SU-DHL-6 (cell line): ENCODE results near the gene RBL2.

Source experiments
- H2AFZ ChIP-seq: fragments of 200-600 bp; sonication (generic); 2 replicates; pipeline ENCODE4 v1.6.1; 2014; ENCODE audit warnings: low read depth, mild to moderate bottlenecking, moderate library complexity, mixed read lengths, antibody characterized with exemption, low read length; ENCODE audit not compliant: severe bottlenecking
- H3F3A ChIP-seq: fragments of 200-600 bp; shearing (Covaris generic); 2 replicates; pipeline ENCODE4 v1.6.0; 2016; ENCODE audit warnings: antibody characterized with exemption, mild to moderate bottlenecking; ENCODE audit not compliant: insufficient read depth
- H3K27ac ChIP-seq: fragments of 200-600 bp; sonication (generic); 2 replicates; pipeline ENCODE4 v1.5.1; 2016; ENCODE audit warnings: low read depth, mild to moderate bottlenecking, low read length, moderate library complexity, mixed read lengths
- H3K27me3 ChIP-seq: fragments of 200-600 bp; sonication (generic), shearing (Covaris generic); 2 replicates; pipeline ENCODE4 v1.6.0; 2014; ENCODE audit warnings: mild to moderate bottlenecking, low read length
- H3K36me3 ChIP-seq: fragments of 200-600 bp; sonication (generic); 2 replicates; pipeline ENCODE4 v1.6.1; 2014; ENCODE audit warnings: mild to moderate bottlenecking, low read length, mixed read lengths
- H3K4me2 ChIP-seq: fragments of 300-600, 200-600 bp; shearing (Covaris generic), sonication (generic); 2 replicates; pipeline ENCODE4 v1.6.0; 2014; ENCODE audit warnings: low read length, low read depth, mild to moderate bottlenecking; ENCODE audit not compliant: poor library complexity, severe bottlenecking
- H3K4me3 ChIP-seq: fragments of 200-600 bp; sonication (generic); 2 replicates; pipeline ENCODE4 v1.5.1; 2014; ENCODE audit warnings: antibody characterized with exemption, low read length, mild to moderate bottlenecking, mixed read lengths; ENCODE audit not compliant: insufficient read depth, poor library complexity, severe bottlenecking
- H3K79me2 ChIP-seq: fragments of 200-600 bp; sonication (generic); 2 replicates; pipeline ENCODE4 v1.6.1; 2014; ENCODE audit warnings: mild to moderate bottlenecking, low read length, moderate library complexity; ENCODE audit not compliant: insufficient read depth
- H3K9ac ChIP-seq: fragments of 200-600 bp; sonication (generic); 2 replicates; pipeline ENCODE4 v1.7.0; 2014; ENCODE audit warnings: mild to moderate bottlenecking, low read length
- H3K9me2 ChIP-seq: fragments of 200-600 bp; sonication (generic); replicated peaks from 2 replicates; pipeline ENCODE4 v1.6.1; 2014; ENCODE audit warnings: low read length; ENCODE audit not compliant: insufficient read depth
- H3K9me3 ChIP-seq: fragments of 200-600 bp; sonication (generic); 2 replicates; pipeline ENCODE4 v1.6.1; 2014; ENCODE audit warnings: low read length, mixed read lengths; ENCODE audit not compliant: insufficient read depth
- H4K20me1 ChIP-seq: fragments of 200-600 bp; sonication (generic); 2 replicates; pipeline ENCODE4 v1.6.1; 2014; ENCODE audit warnings: low read depth, mild to moderate bottlenecking, antibody characterized with exemption, low read length, moderate library complexity, mixed read lengths
- CTCF ChIP-seq: fragments of 200-600 bp; sonication (generic); IDR thresholded peaks from one replicate; pipeline ENCODE4 v1.5.1; 2017; ENCODE audit warnings: antibody characterized with exemption, mild to moderate bottlenecking, low read length, moderate library complexity; ENCODE audit not compliant: insufficient read depth, poor library complexity, severe bottlenecking
- EZH2phosphoT487 ChIP-seq: fragments of 200-600 bp; sonication (generic), shearing (Covaris generic); conservative IDR thresholded peaks from 2 replicates; pipeline ENCODE4 v1.6.1; 2018; ENCODE audit warnings: mild to moderate bottlenecking, antibody characterized with exemption, low read length, moderate library complexity, mixed read lengths

Gene RBL2

GRCh38 chr16:53518550-53519416, 84.5 kb downstream of the RBL2 start:
- Histone ChIP-seq H3K36me3 (no peaks in the 10 kb centered on the region), H3K9me2 (no peaks in the 10 kb centered on the region), H3K27ac (peak overlapping the region; percentile 26; the same call in 1 of the 2 replicates), H2AFZ (peak overlapping the region; percentile 6), H3K9ac (no peak overlapping the region), H3K27me3 (no peaks in the 10 kb centered on the region), H3F3A (no peaks in the 10 kb centered on the region), H3K79me2 (no peaks in the 10 kb centered on the region), H3K4me2 (peak overlapping the region; percentile 48), H4K20me1 (no peaks in the 10 kb centered on the region), H3K9me3 (no peaks in the 10 kb centered on the region), H3K4me3 (no peak overlapping the region)
- TF ChIP-seq EZH2phosphoT487, result no peak
- TF ChIP-seq CTCF, result no peak

GRCh38 chr16:53519417-53520091, 85.3 kb downstream of the RBL2 start:
- Histone ChIP-seq H3K27ac (peak overlapping the region; percentile 26; the same call in 1 of the 2 replicates), H3K4me2 (peak overlapping the region; percentile 48), H2AFZ (peak overlapping the region; percentile 6), H3K9ac (no peak overlapping the region), H4K20me1 (no peaks in the 10 kb centered on the region), H3K36me3 (no peaks in the 10 kb centered on the region), H3K4me3 (no peak overlapping the region), H3K9me3 (no peaks in the 10 kb centered on the region), H3F3A (no peaks in the 10 kb centered on the region), H3K9me2 (no peaks in the 10 kb centered on the region), H3K27me3 (no peaks in the 10 kb centered on the region), H3K79me2 (no peaks in the 10 kb centered on the region)
- TF ChIP-seq CTCF, result no peak
- TF ChIP-seq EZH2phosphoT487, result no peak

GRCh38 chr16:53523126-53523804, 89.0 kb downstream of the RBL2 start:
- H3F3A ChIP-seq, result no peaks in the 10 kb centered on the region
- H3K79me2 ChIP-seq, result no peaks in the 10 kb centered on the region
- H3K9me2 ChIP-seq, result no peaks in the 10 kb centered on the region
- no peak overlapping the region for H3K4me3 ChIP-seq
- no peaks in the 10 kb centered on the region for H3K36me3 ChIP-seq
- no peak overlapping the region for H3K9ac ChIP-seq
- no peak overlapping the region for H3K27ac ChIP-seq
- H3K9me3 ChIP-seq, result no peaks in the 10 kb centered on the region
- no peaks in the 10 kb centered on the region for H4K20me1 ChIP-seq
- no peak overlapping the region for H3K4me2 ChIP-seq
- no peaks in the 10 kb centered on the region for H3K27me3 ChIP-seq
- TF ChIP-seq EZH2phosphoT487, result no peak
- TF ChIP-seq CTCF, result no peak
- H2AFZ ChIP-seq, result no peak overlapping the region
